ENCODE data around the gene YBX2. TPM values are rescaled to one million over a fixed set of nuclear protein-coding genes. Genes with fewer than 3 reads are reported as not detected.

YBX2 gene
- total RNA-seq, 6 donors from 2014 or later: 0.14 to 2.2 (median 1.2) TPM; not detected in 1

DNA sequence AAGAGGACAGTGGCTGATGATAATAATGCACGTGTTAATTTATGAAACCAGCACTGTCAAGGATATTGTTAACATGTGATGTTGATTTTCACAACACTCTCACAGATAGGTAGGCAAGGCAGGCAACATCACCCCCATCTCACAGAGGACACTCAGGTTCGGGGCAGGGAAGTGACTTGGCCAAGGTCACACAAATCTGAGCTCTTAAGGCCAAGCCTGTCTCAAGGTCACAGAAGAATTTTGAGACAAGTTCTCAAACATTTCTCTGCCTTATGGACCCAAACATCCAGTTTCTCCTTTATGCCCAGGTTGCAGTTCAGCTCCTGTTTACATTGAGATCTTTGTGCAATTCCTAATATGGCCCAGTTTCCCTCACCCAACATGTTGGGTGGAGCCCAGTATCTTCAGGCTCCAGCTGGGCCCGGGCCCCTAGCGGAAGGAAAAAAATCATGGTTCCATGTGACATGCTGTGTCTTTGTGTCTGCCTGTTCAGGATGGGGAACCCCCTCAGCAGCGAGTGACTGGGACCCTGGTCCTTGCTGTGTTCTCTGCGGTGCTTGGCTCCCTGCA, 11.6 kb downstream of the YBX2 start:
- Histone ChIP-seq H3K4me3 (peak overlapping the region in 3 of 4 donors; percentile 43 to 56 (median 45)), H3K27me3 (peaks cover 0 to 12% (median 4%) of the 10 kb centered on the region in 4 donors), H3K27ac (peak overlapping the region in 1 of 4 donors; percentile 69), H3K9me3 (no peaks in the 10 kb centered on the region), H3K36me3 (no peaks in the 10 kb centered on the region), H3K4me1 (peaks cover 23 to 29% (median 24%) of the 10 kb centered on the region in 4 donors)
- no peak for DNase-seq
- TF ChIP-seq POLR2A (IDR thresholded peaks at IDR 0.05) (no peak), EP300 (IDR thresholded peaks at IDR 0.05) (no peak), POLR2AphosphoS5 (IDR thresholded peaks at IDR 0.05) (no peak)
- TF ChIP-seq, protein P1, sequence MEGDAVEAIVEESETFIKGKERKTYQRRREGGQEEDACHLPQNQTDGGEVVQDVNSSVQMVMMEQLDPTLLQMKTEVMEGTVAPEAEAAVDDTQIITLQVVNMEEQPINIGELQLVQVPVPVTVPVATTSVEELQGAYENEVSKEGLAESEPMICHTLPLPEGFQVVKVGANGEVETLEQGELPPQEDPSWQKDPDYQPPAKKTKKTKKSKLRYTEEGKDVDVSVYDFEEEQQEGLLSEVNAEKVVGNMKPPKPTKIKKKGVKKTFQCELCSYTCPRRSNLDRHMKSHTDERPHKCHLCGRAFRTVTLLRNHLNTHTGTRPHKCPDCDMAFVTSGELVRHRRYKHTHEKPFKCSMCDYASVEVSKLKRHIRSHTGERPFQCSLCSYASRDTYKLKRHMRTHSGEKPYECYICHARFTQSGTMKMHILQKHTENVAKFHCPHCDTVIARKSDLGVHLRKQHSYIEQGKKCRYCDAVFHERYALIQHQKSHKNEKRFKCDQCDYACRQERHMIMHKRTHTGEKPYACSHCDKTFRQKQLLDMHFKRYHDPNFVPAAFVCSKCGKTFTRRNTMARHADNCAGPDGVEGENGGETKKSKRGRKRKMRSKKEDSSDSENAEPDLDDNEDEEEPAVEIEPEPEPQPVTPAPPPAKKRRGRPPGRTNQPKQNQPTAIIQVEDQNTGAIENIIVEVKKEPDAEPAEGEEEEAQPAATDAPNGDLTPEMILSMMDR (IDR thresholded peaks at IDR 0.05): no peak
- whole genome bisulfite sequencing, 2 donors: 51 to 52% methylated on average over 4 to 6 of the region's 6 CpGs
- ATAC-seq (ENCODE audit: low FRiP score in 2 of 2): no peak

DNA sequence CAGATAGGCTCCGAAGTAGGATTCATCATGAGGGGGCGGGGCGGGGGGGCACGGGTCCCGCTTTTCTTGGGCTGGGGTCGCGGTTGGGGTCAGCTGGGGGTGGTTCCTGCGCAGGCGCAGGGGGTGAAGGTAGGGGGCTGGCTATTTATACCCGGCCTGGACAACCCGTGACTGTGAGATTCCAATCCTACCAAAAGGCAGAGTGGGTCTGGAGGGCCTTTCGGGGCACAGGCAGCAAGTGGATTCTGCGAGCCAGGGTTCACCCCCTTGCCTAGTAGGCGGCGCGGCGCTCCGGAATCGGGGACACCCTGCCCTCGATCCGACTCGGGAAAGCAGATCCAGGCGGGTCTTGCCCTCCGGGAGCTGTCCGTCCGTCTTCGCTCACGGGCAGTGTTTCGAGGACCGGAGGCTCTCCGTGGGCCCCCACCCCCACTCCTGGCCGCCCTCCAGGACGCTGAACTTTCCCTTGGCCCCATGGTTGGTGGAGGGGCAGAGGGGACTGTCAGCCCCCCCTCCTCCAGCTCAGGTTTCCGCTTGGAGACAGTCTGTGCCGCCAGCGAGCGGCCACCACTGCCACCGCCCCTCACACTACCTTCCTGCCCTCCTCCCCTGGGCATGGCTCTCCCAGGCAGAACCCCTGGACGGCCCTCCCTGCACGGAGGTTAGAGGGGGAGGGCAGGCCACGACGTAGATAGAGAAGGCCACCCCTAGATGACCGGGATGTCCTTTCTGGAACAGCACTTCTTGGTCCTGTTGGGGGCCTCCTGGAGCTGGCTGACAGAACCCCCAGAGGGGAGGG, 12.3 kb downstream of the YBX2 start:
- Histone ChIP-seq H3K36me3 (no peaks in the 10 kb centered on the region), H3K27me3 (peaks cover 0 to 12% (median 4%) of the 10 kb centered on the region in 4 donors), H3K27ac (peak overlapping the region in 2 of 4 donors; percentile 52 to 69), H3K9me3 (no peaks in the 10 kb centered on the region), H3K4me1 (peaks cover 23 to 29% (median 24%) of the 10 kb centered on the region in 4 donors), H3K4me3 (peak overlapping the region in 3 of 4 donors; percentile 43 to 56 (median 45))
- DNase-seq (peak in 1 of 2 donors; percentile 82), ATAC-seq (ENCODE audit: low FRiP score in 2 of 2) (no peak)
- TF ChIP-seq, protein P1 (IDR thresholded peaks at IDR 0.05): no peak
- TF ChIP-seq POLR2A (IDR thresholded peaks at IDR 0.05): no peak
- TF ChIP-seq EP300 (IDR thresholded peaks at IDR 0.05): no peak
- WGBS, 2 donors: 0 to 9% methylated on average over 3 to 23 of the region's 43 CpGs

DNA sequence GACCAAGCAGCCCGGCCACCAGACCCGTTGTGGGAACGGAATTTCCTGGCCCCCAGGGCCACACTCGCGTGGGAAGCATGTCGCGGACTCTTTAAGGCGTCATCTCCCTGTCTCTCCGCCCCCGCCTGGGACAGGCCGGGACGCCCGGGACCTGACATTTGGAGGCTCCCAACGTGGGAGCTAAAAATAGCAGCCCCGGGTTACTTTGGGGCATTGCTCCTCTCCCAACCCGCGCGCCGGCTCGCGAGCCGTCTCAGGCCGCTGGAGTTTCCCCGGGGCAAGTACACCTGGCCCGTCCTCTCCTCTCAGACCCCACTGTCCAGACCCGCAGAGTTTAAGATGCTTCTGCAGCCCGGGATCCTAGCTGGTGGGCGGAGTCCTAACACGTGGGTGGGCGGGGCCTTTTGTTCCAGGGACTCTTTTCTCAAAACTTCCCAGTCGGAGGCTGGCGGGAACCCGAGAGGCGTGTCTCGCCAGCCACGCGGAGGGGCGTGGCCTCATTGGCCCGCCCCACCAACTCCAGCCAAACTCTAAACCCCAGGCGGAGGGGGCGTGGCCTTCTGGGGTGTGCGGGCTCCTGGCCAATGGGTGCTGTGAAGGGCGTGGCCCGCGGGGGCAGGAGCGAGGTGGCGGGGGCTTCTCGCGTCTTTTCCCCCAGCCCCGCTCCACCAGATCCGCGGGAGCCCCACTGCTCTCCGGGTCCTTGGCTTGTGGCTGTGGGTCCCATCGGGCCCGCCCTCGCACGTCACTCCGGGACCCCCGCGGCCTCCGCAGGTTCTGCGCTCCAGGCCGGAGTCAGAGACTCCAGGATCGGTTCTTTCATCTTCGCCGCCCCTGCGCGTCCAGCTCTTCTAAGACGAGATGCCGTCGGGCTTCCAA, 13.1 kb downstream of the YBX2 start, which contains the start of gene SLC2A4:
Gene SLC2A4 (plus strand): TSS at position 645 of the 879 bp plus-strand sequence. CDS start 217 bp downstream, at position 862.
- TF ChIP-seq EP300 (IDR thresholded peaks at IDR 0.05) (peak in 1 of 4 donors; percentile 40), POLR2AphosphoS5 (IDR thresholded peaks at IDR 0.05) (peak in 1 of 2 donors; percentile 21), POLR2A (IDR thresholded peaks at IDR 0.05) (no peak)
- TF ChIP-seq, protein P1 (IDR thresholded peaks at IDR 0.05): peak in 2 of 6 experiments; percentile 7 to 9
- peak; percentile 94 to 95 for ATAC-seq (ENCODE audit: low FRiP score in 2 of 2)
- 0% methylated on average over 6 to 45 of the region's 71 CpGs for WGBS, 2 donors

DNA sequence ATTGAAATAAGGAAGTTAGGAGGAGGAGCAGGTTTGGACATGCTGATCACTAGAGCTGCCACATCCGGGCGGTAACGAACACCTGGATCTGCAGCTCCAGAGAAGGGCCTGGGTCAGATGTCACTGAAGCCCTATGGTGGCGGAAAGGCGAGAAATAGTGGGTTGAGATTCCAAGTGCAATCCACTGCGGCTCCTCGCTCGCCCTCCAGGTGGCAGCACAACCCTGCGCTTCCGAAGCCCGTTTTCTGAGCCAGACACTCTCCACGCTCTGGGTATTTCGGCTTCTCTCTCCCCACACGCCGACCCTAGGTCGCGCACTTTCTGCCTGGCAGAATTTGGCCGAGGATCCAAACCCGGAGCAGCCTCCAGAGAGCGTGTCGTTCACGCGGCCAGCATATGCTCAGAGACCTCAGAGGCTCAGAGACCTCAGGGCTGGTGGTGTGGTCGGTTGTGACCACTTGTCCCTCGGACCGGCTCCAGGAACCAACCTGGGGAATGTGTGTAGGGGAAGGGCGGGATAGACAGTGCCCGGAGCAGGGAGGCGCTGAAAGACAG, 13.8 kb downstream of the YBX2 start:
- Histone ChIP-seq H3K4me3 (peak overlapping the region; percentile 1 to 56 (median 44)), H3K9me3 (no peaks in the 10 kb centered on the region), H3K4me1 (peaks cover 23 to 29% (median 24%) of the 10 kb centered on the region in 4 donors), H3K27me3 (peaks cover 0 to 12% (median 4%) of the 10 kb centered on the region in 4 donors), H3K27ac (peak overlapping the region; percentile 53 to 78 (median 62)), H3K36me3 (no peaks in the 10 kb centered on the region)
- DNase-seq: peak; percentile 86 to 95
- TF ChIP-seq, protein P1 (IDR thresholded peaks at IDR 0.05): peak; percentile 87 to 97 (median 95)
- TF ChIP-seq POLR2AphosphoS5 (IDR thresholded peaks at IDR 0.05): no peak
- ATAC-seq (ENCODE audit: low FRiP score in 2 of 2): peak; percentile 94 to 95
- 0% methylated on average over 11 to 26 of the region's 29 CpGs for WGBS, 2 donors

More for the DNA sequence above, 13.1 kb downstream of the YBX2 start, which contains the start of gene SLC2A4:
- H3K27me3 ChIP-seq: peaks cover 0 to 12% (median 4%) of the 10 kb centered on the region in 4 donors
- DNase-seq: peak; percentile 96
- H3K4me3 ChIP-seq: peak within 1 kb of the TSS; percentile 33 to 56 (median 44)
- peaks cover 23 to 29% (median 24%) of the 10 kb centered on the region in 4 donors for H3K4me1 ChIP-seq
- H3K36me3 ChIP-seq: no peaks in the 10 kb centered on the region
- H3K27ac ChIP-seq: peak within 1 kb of the TSS; percentile 53 to 78 (median 62)
- H3K9me3 ChIP-seq: no peaks in the 10 kb centered on the region
